ENCODE data around the gene CEP85. TPM values are rescaled to one million over a fixed set of nuclear protein-coding genes. Genes with fewer than 3 reads are reported as not detected.

CEP85 gene
- total RNA-seq, 3 donors from 2014 or later: 10.7 to 15.9 (median 15.6) TPM

DNA sequence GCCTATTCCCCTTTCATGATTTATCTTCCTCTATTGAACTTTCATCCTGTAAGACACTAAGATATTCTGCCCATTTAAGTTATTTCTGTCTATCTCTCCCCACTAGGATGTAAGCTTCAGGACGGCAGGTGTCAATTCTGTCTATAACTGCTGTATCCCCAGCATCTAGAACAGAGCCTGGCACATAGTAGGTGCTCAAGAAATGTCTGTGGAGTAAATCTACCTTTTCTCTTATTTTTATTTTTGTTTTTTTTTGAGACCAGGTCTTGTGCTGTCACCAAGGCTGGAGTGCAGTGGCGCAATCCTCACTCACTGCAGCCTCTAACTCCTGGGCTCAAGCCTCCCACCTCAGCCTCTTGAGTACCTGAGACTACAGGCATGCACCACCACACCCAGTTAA, 89.4 kb downstream of the CEP85 start:
- DNase-seq (no peak), ATAC-seq (no peak)
- H3K36me3 ChIP-seq (ENCODE audit: low read depth): no peaks in the 10 kb centered on the region
- H3K4me3 ChIP-seq: no peak overlapping the region
- TF ChIP-seq CTCF (IDR thresholded peaks at IDR 0.05): no peak
- H3K4me1 ChIP-seq (ENCODE audit: low read depth): peaks cover 5% of the 10 kb centered on the region
- intact Hi-C loops (cut with DNase I, micrococcal nuclease): loop anchor here (5.0 kb wide), 1 partner anchor 46 kb away; no protein-coding TSS in a partner anchor
- no peaks in the 10 kb centered on the region for H3K9me3 ChIP-seq

GRCh38 chr1:26324550-26324949, 90.5 kb downstream of the CEP85 start:
- Histone ChIP-seq H3K4me1 (ENCODE audit: low read depth) (peaks cover 5% of the 10 kb centered on the region), H3K9me3 (no peaks in the 10 kb centered on the region), H3K4me3 (no peak overlapping the region), H3K36me3 (ENCODE audit: low read depth) (no peaks in the 10 kb centered on the region)
- intact Hi-C loops (cut with DNase I, micrococcal nuclease): loop anchor here (5.0 kb wide), 1 partner anchor 47 kb away; no protein-coding TSS in a partner anchor
- no peak for TF ChIP-seq CTCF (IDR thresholded peaks at IDR 0.05)
- DNase-seq (no peak), ATAC-seq (no peak)

DNA sequence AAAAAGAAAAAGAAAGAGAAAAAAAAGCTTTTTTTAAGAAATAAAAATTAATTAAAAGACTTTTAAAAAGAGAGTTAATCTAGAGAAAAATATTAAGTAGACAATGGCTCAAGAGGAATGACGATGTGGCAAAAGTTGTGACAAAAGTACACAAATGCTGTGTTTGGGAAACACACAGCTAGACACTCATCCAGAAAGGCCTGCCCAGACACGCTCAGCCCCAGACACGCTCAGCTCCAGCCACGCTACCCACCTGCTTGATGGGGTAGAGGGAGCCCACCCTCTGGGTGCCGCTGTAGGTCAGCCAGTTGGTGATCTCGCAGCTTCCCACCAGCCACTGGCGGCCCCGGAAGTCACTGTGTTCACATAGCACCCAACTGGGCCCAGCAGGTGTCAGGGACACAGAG, 94.0 kb downstream of the CEP85 start:
- Histone ChIP-seq H3K4me3 (no peak overlapping the region), H3K36me3 (ENCODE audit: low read depth) (no peaks in the 10 kb centered on the region), H3K4me1 (ENCODE audit: low read depth) (no peaks in the 10 kb centered on the region), H3K9me3 (no peaks in the 10 kb centered on the region)
- no peak for ATAC-seq
- intact Hi-C loops (cut with DNase I, micrococcal nuclease): no loop called here
- no peak for TF ChIP-seq CTCF (IDR thresholded peaks at IDR 0.05)
- DNase-seq: no peak

Other genes starting within 250 kb of the CEP85 start
- gene PAFAH2, start 236.1 kb upstream of the CEP85 start, total RNA-seq: 10 to 100 TPM; 25.8 to 51.8 (median 38.0) TPM
- 1 to 10 TPM in 1 of 3 donors, under 1 TPM in 1, not detected in 1; 0.14 to 1.7 TPM for gene EXTL1, start 212.4 kb upstream of the CEP85 start, total RNA-seq
- under 1 TPM; 0.12 to 0.14 (median 0.13) TPM for gene SLC30A2, start 188.1 kb upstream of the CEP85 start, total RNA-seq
- under 1 TPM in 2 of 3 donors, not detected in 1; 0.22 TPM for gene TRIM63, start 166.6 kb upstream of the CEP85 start, total RNA-seq
- gene PDIK1L, start 122.4 kb upstream of the CEP85 start, total RNA-seq: 10 to 100 TPM; 12.9 to 17.0 (median 15.0) TPM
- 1 to 10 TPM in 2 of 3 donors, under 1 TPM in 1; 0.78 to 1.5 (median 1.5) TPM for gene FAM110D, start 75.1 kb upstream of the CEP85 start, total RNA-seq
- gene C1orf232, start 65.2 kb upstream of the CEP85 start, total RNA-seq: not detected
- gene ZNF593, start 64.3 kb upstream of the CEP85 start, total RNA-seq: 10 to 100 TPM; 14.8 to 21.4 (median 17.9) TPM
- gene ZNF593OS, start 62.4 kb upstream of the CEP85 start, total RNA-seq: not detected
- gene CNKSR1, start 56.7 kb upstream of the CEP85 start, total RNA-seq: 10 to 100 TPM; 19.6 to 65.7 (median 38.6) TPM
- not detected for gene CATSPER4, start 43.6 kb upstream of the CEP85 start, total RNA-seq
- gene SH3BGRL3, start 45.9 kb downstream of the CEP85 start, total RNA-seq: 100 to 1,000 TPM; 156 to 422 (median 385) TPM
- gene UBXN11, start 72.4 kb downstream of the CEP85 start, total RNA-seq: 10 to 100 TPM; 12.9 to 17.9 (median 16.4) TPM
- gene CD52, start 83.8 kb downstream of the CEP85 start, total RNA-seq: 10 to 100 TPM in 2 of 3 donors, 1 to 10 TPM in 1; 6.9 to 17.8 (median 13.1) TPM
- 10 to 100 TPM; 19.4 to 27.7 (median 19.6) TPM for gene CRYBG2, start 119.9 kb downstream of the CEP85 start, total RNA-seq
- 1 to 10 TPM in 1 of 3 donors, under 1 TPM in 1, not detected in 1; 0.19 to 1.0 TPM for gene ZNF683, start 138.6 kb downstream of the CEP85 start, total RNA-seq
- gene LIN28A, start 176.6 kb downstream of the CEP85 start, total RNA-seq: not detected
- gene DHDDS, start 198.1 kb downstream of the CEP85 start, total RNA-seq: 100 to 1,000 TPM in 2 of 3 donors, 10 to 100 TPM in 1; 72.9 to 137 (median 118) TPM
- 100 to 1,000 TPM; 186 to 463 (median 271) TPM for gene HMGN2, start 238.2 kb downstream of the CEP85 start, total RNA-seq

Measured in mucosa of descending colon (tissue), 3 donors.